KBM-7 (cell line): ENCODE measurements around the gene SLC35B1.
A peak's percentile ranks its signal among the peaks of the same experiment; 100 is the strongest.

Source experiments
- DNase-seq: peaks from one replicate; pipeline ENCODE4 v3.0.0-alpha.2; 2015
- in situ Hi-C: fragments of 300-500 bp; cut with MboI; formaldehyde crosslinking; loops from 2 replicates; pipeline ENCODE4 v1.14.3; 2020; ENCODE audit warnings: low sequenced_read_pairs, low pct_unique_long_range_greater_than_20kb, mixed read lengths

SLC35B1 gene

GRCh38 chr17:49707246-49707607 is 537 bp downstream of the SLC35B1 start:
- in situ Hi-C loops, result no loop called here
- DNase-seq, result peak; percentile 22

GRCh38 chr17:49705254-49705653 is 2.5 kb downstream of the SLC35B1 start:
- in situ Hi-C loops, result no loop called here
- DNase-seq, result no peak

- DNase-seq, result peak; percentile 51
- in situ Hi-C loops, result loop anchor here (5.0 kb wide), 1 partner anchor 131 kb away; no protein-coding TSS in a partner anchor
Observed at GRCh38 chr17:49703557-49704277, 4.0 kb downstream of the SLC35B1 start.

GRCh38 chr17:49700960-49701359 is 6.8 kb downstream of the SLC35B1 start:
- in situ Hi-C loops, result loop anchor here (5.0 kb wide), 1 partner anchor 129 kb away; no protein-coding TSS in a partner anchor

GRCh38 chr17:49699966-49700575 is 7.7 kb downstream of the SLC35B1 start:
- in situ Hi-C loops, result loop anchor here (5.0 kb wide), 1 partner anchor 128 kb away; no protein-coding TSS in a partner anchor
- no peak for DNase-seq

More at GRCh38 chr17:49700960-49701359, 6.8 kb downstream of the SLC35B1 start:
- no peak for DNase-seq

GRCh38 chr17:49698005-49698404 is 9.8 kb downstream of the SLC35B1 start:
- DNase-seq, result no peak
- in situ Hi-C loops, result no loop called here

- DNase-seq, result peak; percentile 77
- in situ Hi-C loops, result no loop called here
Observed at GRCh38 chr17:49696233-49696761, 11.5 kb downstream of the SLC35B1 start.

- in situ Hi-C loops, result no loop called here
- no peak for DNase-seq
Observed at GRCh38 chr17:49695698-49696232, 12.0 kb downstream of the SLC35B1 start.

- peak; percentile 89 for DNase-seq
- in situ Hi-C loops, result no loop called here
Observed at GRCh38 chr17:49694847-49695697, 12.7 kb downstream of the SLC35B1 start.

- no peak for DNase-seq
- in situ Hi-C loops, result no loop called here
Observed at GRCh38 chr17:49692751-49693150, 15.0 kb downstream of the SLC35B1 start.

GRCh38 chr17:49691677-49692191 is 16.0 kb downstream of the SLC35B1 start:
- in situ Hi-C loops, result no loop called here
- no peak for DNase-seq

GRCh38 chr17:49691086-49691676 is 16.6 kb downstream of the SLC35B1 start:
- no peak for DNase-seq
- in situ Hi-C loops, result no loop called here

- in situ Hi-C loops, result no loop called here
- no peak for DNase-seq
Observed at GRCh38 chr17:49690256-49690655, 17.5 kb downstream of the SLC35B1 start.

- in situ Hi-C loops, result no loop called here
- DNase-seq, result no peak
Observed at GRCh38 chr17:49688848-49689247, 18.9 kb downstream of the SLC35B1 start.

- DNase-seq, result peak; percentile 79
- in situ Hi-C loops, result no loop called here
Observed at GRCh38 chr17:49687878-49688491, 19.8 kb downstream of the SLC35B1 start.

GRCh38 chr17:49681106-49681979 is 26.4 kb downstream of the SLC35B1 start:
- in situ Hi-C loops, result no loop called here
- peak; percentile 35 for DNase-seq

- in situ Hi-C loops, result no loop called here
- DNase-seq, result no peak
Observed at GRCh38 chr17:49680314-49680713, 27.4 kb downstream of the SLC35B1 start.
